ENCODE measurements around the gene XPO4.

GRCh38 chr13:20767309-20767943 is 135.1 kb downstream of the XPO4 start:
- TF ChIP-seq CTCF (IDR thresholded peaks at IDR 0.05; ENCODE audit: insufficient read depth, low read length): no peak
- TF ChIP-seq, protein P1, sequence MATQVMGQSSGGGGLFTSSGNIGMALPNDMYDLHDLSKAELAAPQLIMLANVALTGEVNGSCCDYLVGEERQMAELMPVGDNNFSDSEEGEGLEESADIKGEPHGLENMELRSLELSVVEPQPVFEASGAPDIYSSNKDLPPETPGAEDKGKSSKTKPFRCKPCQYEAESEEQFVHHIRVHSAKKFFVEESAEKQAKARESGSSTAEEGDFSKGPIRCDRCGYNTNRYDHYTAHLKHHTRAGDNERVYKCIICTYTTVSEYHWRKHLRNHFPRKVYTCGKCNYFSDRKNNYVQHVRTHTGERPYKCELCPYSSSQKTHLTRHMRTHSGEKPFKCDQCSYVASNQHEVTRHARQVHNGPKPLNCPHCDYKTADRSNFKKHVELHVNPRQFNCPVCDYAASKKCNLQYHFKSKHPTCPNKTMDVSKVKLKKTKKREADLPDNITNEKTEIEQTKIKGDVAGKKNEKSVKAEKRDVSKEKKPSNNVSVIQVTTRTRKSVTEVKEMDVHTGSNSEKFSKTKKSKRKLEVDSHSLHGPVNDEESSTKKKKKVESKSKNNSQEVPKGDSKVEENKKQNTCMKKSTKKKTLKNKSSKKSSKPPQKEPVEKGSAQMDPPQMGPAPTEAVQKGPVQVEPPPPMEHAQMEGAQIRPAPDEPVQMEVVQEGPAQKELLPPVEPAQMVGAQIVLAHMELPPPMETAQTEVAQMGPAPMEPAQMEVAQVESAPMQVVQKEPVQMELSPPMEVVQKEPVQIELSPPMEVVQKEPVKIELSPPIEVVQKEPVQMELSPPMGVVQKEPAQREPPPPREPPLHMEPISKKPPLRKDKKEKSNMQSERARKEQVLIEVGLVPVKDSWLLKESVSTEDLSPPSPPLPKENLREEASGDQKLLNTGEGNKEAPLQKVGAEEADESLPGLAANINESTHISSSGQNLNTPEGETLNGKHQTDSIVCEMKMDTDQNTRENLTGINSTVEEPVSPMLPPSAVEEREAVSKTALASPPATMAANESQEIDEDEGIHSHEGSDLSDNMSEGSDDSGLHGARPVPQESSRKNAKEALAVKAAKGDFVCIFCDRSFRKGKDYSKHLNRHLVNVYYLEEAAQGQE (IDR thresholded peaks at IDR 0.05; ENCODE audit: insufficient replicate concordance, low read depth): no peak
- no peak for TF ChIP-seq GABPA (IDR thresholded peaks at IDR 0.05; ENCODE audit: low read depth)
